Measurements from ENCODE around the gene SLC43A1.

Gene SLC43A1

GRCh38 chr11:57479911-57480310 lies 35.6 kb downstream of the SLC43A1 start:
- H2BK5ac ChIP-seq (ENCODE audit: low read depth, low read length, poor library complexity) = no peak overlapping the region
- no peak overlapping the region for H3K14ac ChIP-seq (ENCODE audit: low read length)
- no peak overlapping the region for H4K91ac ChIP-seq (ENCODE audit: low read depth, low read length)
- peaks cover 48% of the 10 kb centered on the region for H3K27me3 ChIP-seq (ENCODE audit: insufficient read depth, low read length)
- H3K4me1 ChIP-seq (ENCODE audit: control insufficient read depth in 1 of 2, insufficient read depth in 2 of 2, low read length in 2 of 2) = peaks cover 6 to 15% of the 10 kb centered on the region in 2 experiments
- H4K8ac ChIP-seq (ENCODE audit: low read depth, low read length) = no peak overlapping the region
- H3K79me2 ChIP-seq (ENCODE audit: control insufficient read depth, insufficient read depth, low read length, poor library complexity) = no peaks in the 10 kb centered on the region
- no peak overlapping the region for H3K4me2 ChIP-seq (ENCODE audit: low read length)
- H3K23ac ChIP-seq (ENCODE audit: low read length) = no peak overlapping the region
- no peak overlapping the region for H3K27ac ChIP-seq (ENCODE audit: low read depth, low read length)
- no peak overlapping the region for H3K4ac ChIP-seq (ENCODE audit: low read depth, low read length)
- no peak overlapping the region for H3K4me3 ChIP-seq (ENCODE audit: low read depth, low read length)
- H3K9me3 ChIP-seq (ENCODE audit: insufficient read depth, low read depth, low read length) = peaks cover 3% of the 10 kb centered on the region
- H3K79me1 ChIP-seq (ENCODE audit: low read length) = no peaks in the 10 kb centered on the region
- no peaks in the 10 kb centered on the region for H3K36me3 ChIP-seq (ENCODE audit: control insufficient read depth in 1 of 2, insufficient read depth in 2 of 2, low read length in 2 of 2)
- no peak overlapping the region for H3K9ac ChIP-seq (ENCODE audit: low read length)
- DNase-seq = peak in 1 of 2 donors; percentile 48
- no peak overlapping the region for H3K18ac ChIP-seq (ENCODE audit: low read length)
- no peak overlapping the region for H2BK12ac ChIP-seq (ENCODE audit: low read length)
- H2AFZ ChIP-seq (ENCODE audit: insufficient read depth, low read length, poor library complexity) = no peak overlapping the region
- no peak overlapping the region for H4K12ac ChIP-seq (ENCODE audit: low read depth, low read length)
- WGBS (ENCODE audit: extremely low coverage, insufficient coverage, insufficient read length) = no CpG with 5 or more reads among the region's 4 CpGs
- H2BK120ac ChIP-seq (ENCODE audit: insufficient read depth, low read length, poor library complexity) = no peak overlapping the region
- H2AK5ac ChIP-seq (ENCODE audit: low read length) = no peak overlapping the region

GRCh38 chr11:57479021-57479663 lies 36.4 kb downstream of the SLC43A1 start:
- Histone ChIP-seq H2BK5ac (ENCODE audit: low read depth, low read length, poor library complexity) (no peak overlapping the region), H3K27ac (ENCODE audit: low read depth, low read length) (no peak overlapping the region), H4K12ac (ENCODE audit: low read depth, low read length) (no peak overlapping the region), H3K4me2 (ENCODE audit: low read length) (no peak overlapping the region), H3K18ac (ENCODE audit: low read length) (no peak overlapping the region), H3K14ac (ENCODE audit: low read length) (no peak overlapping the region), H4K91ac (ENCODE audit: low read depth, low read length) (no peak overlapping the region), H3K36me3 (ENCODE audit: control insufficient read depth in 1 of 2, insufficient read depth in 2 of 2, low read length in 2 of 2) (no peaks in the 10 kb centered on the region), H2AK5ac (ENCODE audit: low read length) (no peak overlapping the region), H3K27me3 (ENCODE audit: insufficient read depth, low read length) (peaks cover 52% of the 10 kb centered on the region), H3K9me3 (ENCODE audit: insufficient read depth, low read depth, low read length) (peaks cover 3% of the 10 kb centered on the region), H3K23ac (ENCODE audit: low read length) (no peak overlapping the region), H3K9ac (ENCODE audit: low read length) (no peak overlapping the region), H3K4me1 (ENCODE audit: control insufficient read depth in 1 of 2, insufficient read depth in 2 of 2, low read length in 2 of 2) (peaks cover 6 to 15% of the 10 kb centered on the region in 2 experiments), H3K4ac (ENCODE audit: low read depth, low read length) (no peak overlapping the region), H3K79me2 (ENCODE audit: control insufficient read depth, insufficient read depth, low read length, poor library complexity) (no peaks in the 10 kb centered on the region), H3K4me3 (ENCODE audit: low read depth, low read length) (no peak overlapping the region), H2BK120ac (ENCODE audit: insufficient read depth, low read length, poor library complexity) (no peak overlapping the region), H3K79me1 (ENCODE audit: low read length) (no peaks in the 10 kb centered on the region), H2AFZ (ENCODE audit: insufficient read depth, low read length, poor library complexity) (no peak overlapping the region), H2BK12ac (ENCODE audit: low read length) (no peak overlapping the region), H4K8ac (ENCODE audit: low read depth, low read length) (no peak overlapping the region)
- no CpG with 5 or more reads among the region's 11 CpGs for WGBS (ENCODE audit: extremely low coverage, insufficient coverage, insufficient read length)
- no peak for DNase-seq

- Histone ChIP-seq H2BK12ac (ENCODE audit: low read length) (no peak overlapping the region), H3K18ac (ENCODE audit: low read length) (no peak overlapping the region), H3K79me1 (ENCODE audit: low read length) (no peaks in the 10 kb centered on the region), H3K27ac (ENCODE audit: low read depth, low read length) (no peak overlapping the region), H4K8ac (ENCODE audit: low read depth, low read length) (no peak overlapping the region), H2AFZ (ENCODE audit: insufficient read depth, low read length, poor library complexity) (no peak overlapping the region), H4K12ac (ENCODE audit: low read depth, low read length) (no peak overlapping the region), H3K23ac (ENCODE audit: low read length) (no peak overlapping the region), H3K9ac (ENCODE audit: low read length) (no peak overlapping the region), H4K91ac (ENCODE audit: low read depth, low read length) (no peak overlapping the region), H3K14ac (ENCODE audit: low read length) (no peak overlapping the region), H2BK120ac (ENCODE audit: insufficient read depth, low read length, poor library complexity) (no peak overlapping the region), H3K4me1 (ENCODE audit: control insufficient read depth in 1 of 2, insufficient read depth in 2 of 2, low read length in 2 of 2) (peaks cover 6 to 11% of the 10 kb centered on the region in 2 experiments), H3K27me3 (ENCODE audit: insufficient read depth, low read length) (peaks cover 44% of the 10 kb centered on the region), H3K9me3 (ENCODE audit: insufficient read depth, low read depth, low read length) (peaks cover 3% of the 10 kb centered on the region), H3K4me3 (ENCODE audit: low read depth, low read length) (peak overlapping the region; percentile 14), H2BK5ac (ENCODE audit: low read depth, low read length, poor library complexity) (no peak overlapping the region), H3K4ac (ENCODE audit: low read depth, low read length) (no peak overlapping the region), H2AK5ac (ENCODE audit: low read length) (no peak overlapping the region), H3K79me2 (ENCODE audit: control insufficient read depth, insufficient read depth, low read length, poor library complexity) (no peaks in the 10 kb centered on the region), H3K4me2 (ENCODE audit: low read length) (no peak overlapping the region), H3K36me3 (ENCODE audit: control insufficient read depth in 1 of 2, insufficient read depth in 2 of 2, low read length in 2 of 2) (no peaks in the 10 kb centered on the region)
- DNase-seq = no peak
- WGBS (ENCODE audit: extremely low coverage, insufficient coverage, insufficient read length) = no CpG with 5 or more reads among the region's 11 CpGs
These were observed 37.9 kb downstream of the SLC43A1 start for GRCh38 chr11:57477507-57478189.

GRCh38 chr11:57476757-57477506 lies 38.6 kb downstream of the SLC43A1 start:
- Histone ChIP-seq H2AFZ (ENCODE audit: insufficient read depth, low read length, poor library complexity) (peak overlapping the region; percentile 58), H3K9me3 (ENCODE audit: insufficient read depth, low read depth, low read length) (peaks cover 3% of the 10 kb centered on the region), H4K91ac (ENCODE audit: low read depth, low read length) (no peak overlapping the region), H3K4ac (ENCODE audit: low read depth, low read length) (no peak overlapping the region), H3K79me1 (ENCODE audit: low read length) (no peaks in the 10 kb centered on the region), H3K4me2 (ENCODE audit: low read length) (peak overlapping the region; percentile 46), H3K4me1 (ENCODE audit: control insufficient read depth in 1 of 2, insufficient read depth in 2 of 2, low read length in 2 of 2) (peaks cover 6 to 8% of the 10 kb centered on the region in 2 experiments), H3K9ac (ENCODE audit: low read length) (no peak overlapping the region), H3K14ac (ENCODE audit: low read length) (no peak overlapping the region), H3K79me2 (ENCODE audit: control insufficient read depth, insufficient read depth, low read length, poor library complexity) (no peaks in the 10 kb centered on the region), H4K8ac (ENCODE audit: low read depth, low read length) (no peak overlapping the region), H3K27me3 (ENCODE audit: insufficient read depth, low read length) (peaks cover 36% of the 10 kb centered on the region), H3K27ac (ENCODE audit: low read depth, low read length) (no peak overlapping the region), H2BK12ac (ENCODE audit: low read length) (no peak overlapping the region), H3K23ac (ENCODE audit: low read length) (no peak overlapping the region), H3K18ac (ENCODE audit: low read length) (no peak overlapping the region), H3K36me3 (ENCODE audit: control insufficient read depth in 1 of 2, insufficient read depth in 2 of 2, low read length in 2 of 2) (no peaks in the 10 kb centered on the region), H2AK5ac (ENCODE audit: low read length) (no peak overlapping the region), H2BK120ac (ENCODE audit: insufficient read depth, low read length, poor library complexity) (no peak overlapping the region), H3K4me3 (ENCODE audit: low read depth, low read length) (peak overlapping the region; percentile 33), H4K12ac (ENCODE audit: low read depth, low read length) (no peak overlapping the region), H2BK5ac (ENCODE audit: low read depth, low read length, poor library complexity) (no peak overlapping the region)
- no CpG with 5 or more reads among the region's 27 CpGs for WGBS (ENCODE audit: extremely low coverage, insufficient coverage, insufficient read length)
- DNase-seq = peak in 1 of 2 donors; percentile 33
